ENCODE data around the gene MYOG.
A peak's percentile ranks its signal among the peaks of the same experiment; 100 is the strongest.

The MYOG gene

GRCh38 chr1:203085528-203086406, at the start of gene MYOG:
MYOG (minus strand) TSS chr1:203086012; CDS start chr1:203085961, 51 bp downstream.
- FAIRE-seq = no peak
- DNase-seq (ENCODE audit: low spot score) = no peak

GRCh38 chr1:203133970-203134725, 48.3 kb upstream of the MYOG start:
- FAIRE-seq (peak; percentile 92), DNase-seq (ENCODE audit: low spot score) (peak; percentile 93)

DNA sequence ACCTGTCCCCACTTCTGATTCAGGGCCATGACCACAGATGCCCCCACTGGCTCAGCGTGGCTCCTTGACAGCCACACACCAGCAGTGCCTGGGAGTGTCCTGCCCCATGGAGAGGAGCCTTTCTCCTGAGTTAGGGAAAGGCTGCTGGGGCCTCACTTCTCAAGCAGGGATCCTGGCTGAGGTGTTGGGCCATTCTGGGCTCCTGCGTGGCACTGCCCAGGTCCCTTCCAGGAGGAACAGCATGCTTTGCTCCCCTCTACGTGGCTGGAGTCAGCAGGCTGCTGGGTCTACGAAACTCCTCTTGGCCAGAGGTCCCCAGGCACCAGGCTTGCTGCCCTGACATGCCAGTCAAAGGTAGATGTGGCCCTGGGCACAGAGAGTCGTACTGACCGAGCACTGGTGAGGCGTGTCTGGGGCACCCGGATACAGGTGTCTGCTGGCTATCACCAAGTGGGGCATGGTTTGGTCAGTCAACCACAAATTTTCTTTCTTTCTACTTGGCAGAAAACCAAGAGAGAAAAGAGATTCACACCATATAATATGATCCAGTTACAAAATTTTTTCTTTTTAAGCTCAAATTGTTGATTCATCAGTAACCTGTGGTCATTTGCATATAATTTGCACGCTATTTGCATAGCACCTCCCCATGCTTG, 45.9 kb upstream of the MYOG start:
- DNase-seq (ENCODE audit: low spot score) = no peak
- FAIRE-seq = no peak

DNA sequence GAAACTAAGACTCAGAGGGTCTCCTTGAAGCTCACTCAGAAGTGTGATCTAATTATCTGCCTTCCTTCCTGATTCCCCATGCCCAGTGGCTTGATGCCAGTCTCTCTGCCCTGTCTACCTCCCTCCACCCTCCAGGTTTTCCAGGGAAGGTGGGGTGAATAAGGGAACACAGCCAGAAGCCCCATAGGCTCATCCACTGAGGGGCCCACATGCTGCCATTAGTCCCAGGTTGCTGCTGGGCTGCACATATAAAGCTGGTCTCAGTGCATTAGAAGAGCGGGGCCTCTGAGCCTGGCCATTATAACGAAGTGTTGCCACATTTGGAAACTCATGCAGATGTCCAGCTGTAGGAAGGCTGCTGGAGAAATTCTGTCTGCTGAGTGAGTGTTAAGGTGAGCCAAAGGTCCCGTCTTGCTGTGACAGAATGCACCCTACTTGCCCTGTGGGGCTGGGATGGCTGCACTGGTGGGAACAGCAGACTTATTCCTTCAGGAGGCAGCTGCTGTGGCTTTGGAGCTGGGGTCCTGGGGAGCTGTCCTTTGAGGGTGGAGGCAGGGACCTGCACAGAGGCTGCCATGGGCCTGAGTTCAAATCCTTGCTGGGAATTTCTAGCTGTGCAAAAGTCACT, 44.7 kb upstream of the MYOG start:
- no peak for FAIRE-seq
- no peak for DNase-seq (ENCODE audit: low spot score)

- FAIRE-seq (no peak), DNase-seq (ENCODE audit: low spot score) (peak; percentile 22)
Observed at GRCh38 chr1:203129501-203130231, 43.9 kb upstream of the MYOG start.

DNA sequence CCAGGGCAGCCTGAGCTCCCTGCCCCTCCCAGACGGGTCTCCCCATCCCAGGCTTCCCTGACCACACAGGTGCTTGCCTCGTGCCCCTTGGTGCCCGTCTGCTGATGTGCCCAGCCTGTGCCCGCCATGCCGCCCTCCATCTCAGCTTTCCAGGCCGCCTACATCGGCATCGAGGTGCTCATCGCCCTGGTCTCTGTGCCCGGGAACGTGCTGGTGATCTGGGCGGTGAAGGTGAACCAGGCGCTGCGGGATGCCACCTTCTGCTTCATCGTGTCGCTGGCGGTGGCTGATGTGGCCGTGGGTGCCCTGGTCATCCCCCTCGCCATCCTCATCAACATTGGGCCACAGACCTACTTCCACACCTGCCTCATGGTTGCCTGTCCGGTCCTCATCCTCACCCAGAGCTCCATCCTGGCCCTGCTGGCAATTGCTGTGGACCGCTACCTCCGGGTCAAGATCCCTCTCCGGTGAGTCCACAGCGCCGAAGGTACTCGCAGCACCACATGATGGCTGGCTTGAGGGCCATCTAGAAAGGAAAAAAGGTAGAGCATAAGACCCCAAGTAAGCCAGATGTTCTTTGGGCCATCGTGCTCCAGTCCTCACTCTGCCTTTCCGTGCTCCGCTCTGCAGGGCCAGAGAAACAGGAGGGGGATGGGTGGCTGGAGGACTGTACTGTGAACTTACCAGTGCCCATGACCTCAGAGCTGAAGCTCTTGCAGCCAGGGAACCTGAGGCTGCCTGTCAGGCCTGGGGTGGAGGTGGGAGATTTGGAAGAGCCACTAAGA, 43.1 kb upstream of the MYOG start:
- no peak for DNase-seq (ENCODE audit: low spot score)
- no peak for FAIRE-seq

DNA sequence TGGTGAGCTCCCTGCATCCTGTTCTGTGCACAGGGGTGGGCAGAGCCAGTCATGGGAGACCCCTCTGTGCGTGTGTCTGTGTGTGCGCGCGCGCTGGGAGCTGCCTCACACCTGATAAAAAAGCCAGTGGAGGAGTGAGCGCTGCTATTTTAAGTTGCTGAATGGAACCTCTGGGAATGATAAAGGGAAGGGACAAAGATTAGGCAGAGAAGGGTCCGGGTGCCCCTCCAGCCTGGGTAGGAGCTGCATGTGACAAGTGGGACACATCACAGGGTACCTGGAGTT, 42.6 kb upstream of the MYOG start:
- DNase-seq (ENCODE audit: low spot score) (no peak), FAIRE-seq (no peak)

GRCh38 chr1:203127666-203128430, 42.0 kb upstream of the MYOG start, which contains the start of gene ADORA1:
ADORA1 (plus strand) TSS chr1:203127726; CDS start chr1:203128842, 1,116 bp downstream.
- DNase-seq (ENCODE audit: low spot score) = peak; percentile 44
- FAIRE-seq = no peak

GRCh38 chr1:203126866-203127665, 41.3 kb upstream of the MYOG start:
- DNase-seq (ENCODE audit: low spot score) = no peak
- peak; percentile 7 for FAIRE-seq

DNA sequence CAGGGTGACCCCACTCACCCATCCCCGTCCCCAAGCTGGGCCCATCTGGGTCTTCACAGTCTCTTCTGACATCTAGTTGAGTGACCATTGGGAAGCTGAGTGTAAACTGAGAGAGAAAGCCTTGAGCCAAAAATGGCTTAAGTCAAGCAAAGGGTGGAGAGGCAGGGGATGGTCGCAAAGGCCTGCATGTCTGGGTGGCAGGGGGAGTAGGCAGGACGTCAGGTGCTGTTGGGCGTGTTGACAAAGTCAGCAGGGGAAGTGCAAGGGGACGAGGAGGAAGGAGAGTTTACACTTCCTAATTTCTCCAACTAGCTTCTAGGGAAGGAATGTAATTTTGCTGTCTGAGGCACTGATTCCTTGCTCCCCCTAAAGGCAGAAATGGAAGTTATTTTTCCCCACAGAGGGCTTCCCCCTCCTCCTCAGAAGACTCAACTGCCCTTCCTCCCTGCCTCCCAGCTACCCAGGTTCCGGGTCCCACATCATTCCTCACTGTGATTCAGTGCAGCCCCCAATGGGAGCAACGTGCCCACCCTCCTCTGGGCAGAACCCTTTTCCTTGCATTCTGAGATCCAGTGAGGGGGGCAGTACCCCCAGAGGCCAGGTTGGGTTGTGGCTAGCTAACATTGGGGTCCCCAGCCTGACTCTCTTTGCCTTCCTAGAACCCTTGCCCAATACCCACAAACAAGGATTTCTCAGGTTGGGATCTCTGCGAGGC, 40.5 kb upstream of the MYOG start:
- DNase-seq (ENCODE audit: low spot score) (peak; percentile 32), FAIRE-seq (no peak)

DNA sequence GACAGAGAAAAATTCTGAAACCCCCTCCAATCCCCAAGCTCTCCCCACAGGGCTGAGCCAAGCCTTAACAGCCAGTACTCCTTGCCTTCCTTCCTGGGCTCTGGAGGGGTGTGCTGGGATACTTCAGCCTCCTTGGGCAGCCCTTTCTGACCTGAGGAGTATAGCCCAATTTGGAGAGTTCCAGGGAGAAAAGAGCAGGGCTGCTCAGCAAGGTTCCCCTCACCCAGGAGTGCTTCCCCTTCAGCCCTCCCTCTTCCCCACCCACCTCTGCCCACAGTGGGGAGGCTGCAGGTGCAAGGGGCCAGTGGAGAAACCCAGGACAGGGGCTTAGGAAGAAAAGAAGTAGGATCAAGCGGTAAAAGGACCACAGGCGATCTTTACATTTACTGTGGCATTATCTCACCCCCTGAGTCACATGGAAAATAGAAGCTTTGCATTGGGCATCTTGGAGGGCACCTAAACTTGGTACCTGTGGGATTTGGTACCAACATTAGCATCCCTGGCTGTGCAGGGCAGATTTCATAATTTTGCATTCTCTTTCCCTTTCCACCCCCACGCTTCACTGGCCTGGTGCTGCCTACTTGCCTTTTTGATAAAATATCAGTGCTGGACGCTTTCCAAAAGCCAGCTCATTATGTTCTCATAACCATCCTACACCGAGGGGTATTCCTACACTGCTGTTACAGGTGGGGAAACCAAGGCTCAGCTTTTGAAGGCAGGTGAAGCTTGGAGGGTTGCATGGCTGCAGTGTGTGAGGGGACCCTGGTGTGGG, 38.9 kb upstream of the MYOG start:
- FAIRE-seq (peak; percentile 74), DNase-seq (ENCODE audit: low spot score) (peak; percentile 53)

DNA sequence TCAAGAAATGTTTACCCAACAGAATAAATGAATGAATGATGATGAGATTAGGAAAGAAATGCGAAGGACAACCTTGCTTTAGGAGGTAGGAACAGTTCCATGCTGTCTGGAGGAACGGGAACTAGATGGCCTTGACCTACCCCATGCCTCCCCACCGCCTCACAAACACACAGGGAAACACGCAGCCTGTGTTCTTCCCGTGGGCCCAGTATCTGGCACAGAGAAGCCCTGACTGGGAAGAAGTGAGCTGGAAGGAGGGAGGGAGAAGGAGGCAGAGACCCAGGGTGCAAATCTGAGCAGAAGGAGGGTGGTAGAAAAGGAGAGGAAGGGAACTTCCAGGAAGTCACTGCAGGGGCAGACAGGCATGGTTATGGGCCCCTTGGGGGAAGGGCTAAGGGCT, 38.2 kb upstream of the MYOG start:
- no peak for DNase-seq (ENCODE audit: low spot score)
- FAIRE-seq = no peak

DNA sequence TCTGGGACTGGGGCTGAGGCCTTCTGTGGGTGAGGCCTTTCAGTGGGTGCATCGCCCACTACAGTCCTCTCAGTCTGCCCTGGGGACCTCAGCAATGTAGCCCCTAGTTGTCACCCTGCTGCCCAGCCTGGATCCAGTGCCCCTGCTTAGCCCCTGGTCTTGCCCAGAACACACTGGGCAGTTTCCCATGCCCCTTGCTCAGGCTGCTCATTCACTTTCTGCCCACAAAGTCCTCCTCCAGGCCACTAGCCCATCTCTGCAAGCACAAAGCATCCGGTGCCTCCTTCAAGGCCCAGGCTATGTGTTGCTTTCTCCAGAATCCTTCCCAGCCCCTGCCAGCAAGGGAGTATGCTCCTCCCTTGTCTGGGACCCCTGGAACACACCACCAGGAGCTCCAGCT, 36.3 kb upstream of the MYOG start:
- no peak for DNase-seq (ENCODE audit: low spot score)
- FAIRE-seq = no peak

GRCh38 chr1:203121186-203122015, 35.6 kb upstream of the MYOG start:
- no peak for FAIRE-seq
- DNase-seq (ENCODE audit: low spot score) = no peak

GRCh38 chr1:203120325-203121153, 34.7 kb upstream of the MYOG start:
- DNase-seq (ENCODE audit: low spot score) (no peak), FAIRE-seq (no peak)

All from RCC 7860 (cell line).